LNCAP (cell line): ENCODE results near the gene AP1M2.

Source experiments
- TF ChIP-seq, protein P1 (sequence below): fragments of 450-650 bp; IDR thresholded peaks from 2 replicates; pipeline ENCODE4 v1.5.1; 2017; ENCODE audit warnings: mild to moderate bottlenecking

AP1M2 gene

DNA sequence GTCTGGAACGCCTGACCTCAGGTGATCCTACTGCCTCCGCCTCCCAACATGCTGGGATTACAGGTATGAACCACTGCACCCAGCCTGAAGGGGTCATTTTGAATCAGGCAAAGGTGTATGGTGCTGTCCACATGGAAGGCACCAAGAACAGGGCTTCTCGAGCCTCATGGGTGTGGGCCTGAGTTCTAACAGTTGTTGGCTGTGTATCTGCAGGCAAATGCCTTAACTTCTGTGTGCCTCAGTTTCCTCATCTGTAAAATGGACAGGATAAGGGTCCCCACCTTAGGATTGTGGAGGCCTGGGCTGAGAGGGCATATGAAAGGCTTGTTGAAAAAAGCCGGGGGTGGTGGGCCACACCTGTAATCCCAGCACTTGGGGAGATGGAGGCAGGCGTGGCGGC lies 9.2 kb downstream of the AP1M2 start:
- TF ChIP-seq, protein P1, sequence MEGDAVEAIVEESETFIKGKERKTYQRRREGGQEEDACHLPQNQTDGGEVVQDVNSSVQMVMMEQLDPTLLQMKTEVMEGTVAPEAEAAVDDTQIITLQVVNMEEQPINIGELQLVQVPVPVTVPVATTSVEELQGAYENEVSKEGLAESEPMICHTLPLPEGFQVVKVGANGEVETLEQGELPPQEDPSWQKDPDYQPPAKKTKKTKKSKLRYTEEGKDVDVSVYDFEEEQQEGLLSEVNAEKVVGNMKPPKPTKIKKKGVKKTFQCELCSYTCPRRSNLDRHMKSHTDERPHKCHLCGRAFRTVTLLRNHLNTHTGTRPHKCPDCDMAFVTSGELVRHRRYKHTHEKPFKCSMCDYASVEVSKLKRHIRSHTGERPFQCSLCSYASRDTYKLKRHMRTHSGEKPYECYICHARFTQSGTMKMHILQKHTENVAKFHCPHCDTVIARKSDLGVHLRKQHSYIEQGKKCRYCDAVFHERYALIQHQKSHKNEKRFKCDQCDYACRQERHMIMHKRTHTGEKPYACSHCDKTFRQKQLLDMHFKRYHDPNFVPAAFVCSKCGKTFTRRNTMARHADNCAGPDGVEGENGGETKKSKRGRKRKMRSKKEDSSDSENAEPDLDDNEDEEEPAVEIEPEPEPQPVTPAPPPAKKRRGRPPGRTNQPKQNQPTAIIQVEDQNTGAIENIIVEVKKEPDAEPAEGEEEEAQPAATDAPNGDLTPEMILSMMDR = no peak

DNA sequence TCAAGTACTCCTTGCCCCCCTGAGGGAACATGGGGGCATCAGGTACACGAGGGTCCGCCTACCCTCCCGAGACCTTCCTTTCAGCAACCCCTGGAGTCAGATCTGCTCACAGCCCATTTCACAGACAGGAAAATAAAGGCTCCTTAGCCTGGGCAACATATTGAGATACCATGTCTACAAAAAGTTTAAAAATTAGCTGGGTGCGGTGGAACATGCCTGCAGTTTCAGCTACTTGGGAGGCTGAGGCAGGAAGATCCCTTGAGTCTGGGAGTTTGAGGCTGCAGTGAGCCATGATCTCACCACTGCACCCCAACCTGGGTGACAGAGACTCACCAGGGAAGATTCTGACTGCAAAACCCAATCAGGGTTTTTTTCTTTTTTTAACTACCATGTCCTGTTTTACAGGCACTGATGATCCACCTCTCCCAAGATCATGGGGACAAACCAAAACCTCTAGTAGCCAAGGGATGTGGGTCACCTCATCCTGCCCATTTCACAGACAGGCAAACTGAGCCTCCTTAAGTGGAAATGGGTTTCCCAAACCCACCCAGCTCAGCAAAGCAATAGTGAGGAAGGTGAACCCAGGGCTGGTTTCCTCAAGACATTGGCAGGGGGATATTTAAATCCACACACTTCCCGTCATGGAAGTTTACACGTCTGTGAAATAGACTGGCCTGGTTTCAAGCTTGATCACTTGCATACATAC lies 11.9 kb downstream of the AP1M2 start:
- TF ChIP-seq, protein P1 = no peak

DNA sequence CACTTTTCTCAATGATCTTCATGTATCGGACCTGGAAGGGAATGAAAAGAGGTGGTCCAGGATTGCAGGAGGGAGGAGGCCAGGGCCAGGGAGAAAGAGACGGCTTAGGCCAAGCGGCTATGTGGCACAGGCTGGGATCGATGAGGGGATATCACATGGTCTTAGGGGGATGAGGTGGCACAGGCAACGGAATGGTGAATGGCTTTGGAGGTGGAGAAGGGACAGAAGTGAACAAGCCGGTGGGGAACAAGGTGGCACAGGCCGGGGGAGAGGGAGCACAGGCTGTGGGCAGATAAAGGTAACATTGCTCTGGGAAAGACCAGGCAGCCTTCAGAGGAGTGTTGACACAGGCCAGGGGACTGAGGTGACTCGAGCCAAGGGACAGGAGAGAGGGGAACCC lies 12.7 kb downstream of the AP1M2 start:
- TF ChIP-seq, protein P1 = no peak

DNA sequence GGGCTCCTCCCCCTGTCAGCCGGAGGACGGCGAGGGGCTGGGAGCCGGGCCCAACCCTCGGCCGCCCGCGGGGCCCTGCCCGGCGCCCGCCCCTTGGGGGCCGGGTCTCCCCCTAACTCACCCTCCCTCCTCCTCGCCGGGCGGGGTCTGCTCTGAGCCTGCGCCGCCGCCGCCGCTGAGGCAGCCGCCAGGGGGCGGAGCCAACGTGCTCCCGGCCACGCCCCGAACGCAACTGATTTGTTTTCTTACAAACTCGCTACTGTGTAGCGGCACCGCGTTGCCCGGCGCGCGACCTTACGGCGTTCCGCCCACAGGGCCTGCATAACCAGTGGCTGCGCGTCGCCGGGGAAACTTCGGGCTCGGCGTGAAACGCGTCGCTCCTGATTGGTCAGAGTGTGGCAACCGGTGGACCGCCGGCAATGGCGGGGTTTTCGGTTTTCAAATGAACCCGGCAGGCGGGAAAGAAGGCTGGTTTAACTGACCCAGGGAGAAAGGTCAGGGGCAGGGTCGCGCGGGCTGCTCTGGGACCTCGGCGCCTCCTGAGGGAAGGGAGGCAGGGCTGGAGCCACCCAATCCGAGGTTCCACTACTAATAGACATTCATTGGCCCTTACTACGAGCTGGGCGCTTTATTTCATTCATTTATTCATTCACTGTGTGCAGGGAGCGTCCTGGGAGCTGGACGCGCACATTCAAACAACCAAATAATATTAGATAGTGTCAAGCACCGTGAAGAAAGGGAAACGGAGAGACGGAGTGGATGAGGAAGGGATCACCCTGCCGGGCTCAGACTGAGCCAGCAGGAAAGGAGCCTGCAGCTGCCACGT lies 18.1 kb downstream of the AP1M2 start, which contains the start of gene CDKN2D:
Gene CDKN2D (minus strand): TSS at position 154 of the 826 bp plus-strand sequence. CDS start 326 bp downstream, outside the sequence.
- TF ChIP-seq, protein P1 = no peak

DNA sequence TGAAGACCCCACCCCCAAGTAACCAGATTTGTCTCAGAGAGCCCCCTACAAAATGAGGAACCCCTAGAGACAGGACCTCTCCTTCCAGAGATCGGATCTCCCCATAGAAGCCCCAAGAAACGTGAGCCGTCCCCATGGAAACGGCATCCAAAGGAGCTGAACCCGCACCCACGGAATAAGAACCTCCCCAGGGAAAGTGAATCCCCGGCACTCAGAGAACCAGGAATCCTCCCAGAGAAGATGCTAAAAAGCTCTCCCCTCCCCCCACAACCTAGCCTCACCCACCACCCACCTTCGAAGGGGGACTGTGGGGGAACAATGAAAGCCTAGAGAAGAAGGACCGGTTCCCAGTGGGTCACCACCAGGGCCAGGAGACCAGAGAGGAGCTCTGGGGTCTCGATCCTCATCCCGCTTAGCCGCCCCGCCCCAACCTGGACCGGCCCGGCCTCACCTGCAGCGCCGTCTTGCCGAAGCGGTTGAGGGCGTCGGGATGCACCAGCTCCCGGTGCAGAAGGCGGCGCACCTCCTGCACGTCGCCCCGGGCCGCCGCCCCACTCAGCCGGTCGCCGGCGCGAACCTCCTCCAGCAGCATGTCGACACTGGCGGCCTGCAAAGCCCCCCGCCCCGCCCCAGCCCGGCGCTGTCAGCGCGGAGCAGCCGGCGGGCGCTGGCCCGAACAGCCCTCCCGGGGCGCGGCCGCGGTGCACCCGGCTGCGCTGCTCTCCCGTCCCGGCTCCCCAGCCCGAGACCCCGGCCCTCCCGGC lies 18.9 kb downstream of the AP1M2 start:
- TF ChIP-seq, protein P1 = peak; percentile 19; the same call in 1 of the 2 replicates

DNA sequence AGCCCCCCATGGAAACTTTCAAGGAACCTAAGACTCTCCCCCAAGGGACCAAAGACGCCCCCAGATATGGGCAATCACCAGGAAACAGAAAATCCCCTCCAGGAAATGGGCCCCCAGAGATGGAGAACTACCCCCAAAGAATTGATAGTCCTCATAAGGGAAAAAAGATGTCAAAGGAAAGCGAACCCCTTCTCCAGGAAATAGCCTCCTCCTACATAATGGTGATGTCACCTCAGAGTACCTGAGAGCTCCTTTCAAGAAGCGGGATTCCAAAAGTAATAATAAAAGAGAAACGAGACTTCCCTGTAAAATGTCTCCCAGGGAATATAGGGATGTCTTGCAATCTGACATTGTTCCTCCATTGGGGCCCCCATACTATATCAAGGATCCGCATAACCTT lies 19.5 kb downstream of the AP1M2 start:
- TF ChIP-seq, protein P1 = no peak

DNA sequence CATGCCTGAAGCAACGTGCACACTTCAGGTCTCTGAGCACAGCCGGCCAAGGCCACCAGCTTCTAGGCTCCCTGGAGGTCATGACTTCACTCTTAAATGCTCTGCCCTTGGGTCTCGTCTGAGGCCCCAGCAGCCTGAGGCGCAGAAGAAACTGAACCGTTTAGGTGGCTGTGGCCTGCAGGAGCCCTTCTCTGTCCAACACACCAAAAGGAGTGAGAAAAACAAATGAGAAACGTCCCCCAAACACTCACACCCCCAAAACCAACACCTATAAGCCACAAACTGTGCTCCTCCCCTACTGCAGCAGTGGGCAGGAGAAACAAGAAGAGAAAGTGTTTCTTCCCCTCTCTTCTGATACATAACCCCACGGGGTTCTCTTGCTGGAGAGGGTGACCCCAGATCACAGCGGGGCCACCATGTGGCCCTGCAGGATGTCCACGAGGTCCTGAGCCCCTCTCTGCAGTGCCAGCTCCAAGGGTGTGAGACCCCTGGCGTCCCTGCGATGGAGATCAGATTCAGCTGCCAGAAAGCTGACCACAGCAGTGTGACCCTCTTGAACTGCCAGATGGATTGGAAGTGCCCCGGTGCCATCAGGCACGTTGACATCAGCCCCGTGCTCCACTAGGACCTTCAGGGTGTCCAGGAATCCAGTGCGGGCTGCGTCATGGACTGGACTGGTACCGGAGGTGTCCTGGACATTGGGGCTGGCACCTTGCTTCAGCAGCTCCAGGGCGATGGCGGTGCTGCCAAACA lies 20.3 kb downstream of the AP1M2 start:
- TF ChIP-seq, protein P1 = no peak
